ENCODE data around the gene ELMO2. TPM values are rescaled to one million over a fixed set of nuclear protein-coding genes. Genes with fewer than 3 reads are reported as not detected.

ELMO2 gene
- 26.3 TPM for polyA plus RNA-seq (2013)

DNA sequence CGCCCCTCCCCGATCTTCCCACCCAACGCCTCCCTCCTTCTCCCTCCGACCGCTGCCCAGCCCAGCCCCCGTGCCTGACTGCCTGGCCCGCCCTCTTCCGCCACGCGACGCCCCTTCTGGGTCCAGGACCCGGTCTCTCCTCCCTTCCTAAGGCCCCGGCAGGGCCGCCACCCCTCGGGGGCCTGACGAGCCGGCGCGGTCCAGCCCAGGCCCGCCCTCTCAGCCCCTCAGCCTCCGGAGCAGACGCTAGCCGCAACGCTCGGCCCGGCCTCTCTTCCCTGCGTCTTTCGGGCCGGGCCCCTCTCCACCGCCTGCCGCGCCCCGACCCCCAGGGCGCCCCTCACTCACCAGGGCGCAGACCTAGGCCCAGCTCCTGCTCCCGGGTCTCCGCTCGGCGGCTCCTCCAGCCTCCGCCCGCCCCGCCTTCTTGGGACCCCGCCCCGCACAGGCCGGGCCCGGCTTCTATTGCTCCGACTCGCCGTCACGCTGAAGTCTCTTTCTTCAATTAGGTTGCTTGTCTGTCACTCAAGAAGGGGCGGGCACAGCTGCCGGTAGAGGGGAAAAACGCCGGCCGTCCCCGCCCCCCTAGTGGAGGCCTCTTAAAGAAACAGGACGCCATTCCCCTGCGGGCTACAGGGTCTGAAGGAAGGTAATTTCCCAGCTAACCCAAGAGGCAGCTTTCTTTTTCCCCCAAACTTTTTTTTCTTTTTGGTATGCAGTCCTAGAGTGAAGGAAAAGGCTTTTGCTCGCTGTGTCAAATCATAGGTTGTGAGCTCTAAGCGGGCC, at the start of gene ELMO2:
ELMO2 (minus strand) TSS at position 416 of the 786 bp plus-strand sequence. CDS start 12,133 bp downstream, outside the sequence.
- ChIA-PET POLR2A (interaction anchor here (0.5 to 2.7 kb wide), 4 partner anchors 42 to 349 kb away, joined by 3 to 16 read pairs (median 4); no protein-coding TSS in a partner anchor), CTCF (interaction anchor here (0.7 to 1.7 kb wide), 8 partner anchors 9 to 274 kb away, joined by 3 to 5 read pairs (median 4); no protein-coding TSS in a partner anchor)
- Histone ChIP-seq H3K36me3 (ENCODE audit: control insufficient read depth in 4 of 4, insufficient read depth in 4 of 4, low read length in 3 of 4) (no peaks in the 10 kb centered on the region), H3K4me1 (ENCODE audit: control extremely low read depth in 1 of 4, control insufficient read depth in 4 of 4, insufficient read depth in 4 of 4, low read length in 3 of 4) (peaks cover 18 to 50% (median 40%) of the 10 kb centered on the region in 4 experiments), H3K4me3 (ENCODE audit: control insufficient read depth in 1 of 7, extremely low read depth in 1 of 7, insufficient read depth in 4 of 7, low read depth in 2 of 7, low read length in 6 of 7) (peak within 1 kb of the TSS; percentile 81 to 89 (median 86)), H3K9me3 (ENCODE audit: control extremely low read depth in 1 of 5, control insufficient read depth in 4 of 5, insufficient read depth in 2 of 5, low read depth in 1 of 5, low read length in 4 of 5) (no peaks in the 10 kb centered on the region), H3K27me3 (replicated peaks in 2 of 5; ENCODE audit: control insufficient read depth in 4 of 5, insufficient read depth in 5 of 5, low read length in 4 of 5) (no peaks in the 10 kb centered on the region), H3K27ac (ENCODE audit: insufficient read depth in 1 of 2, low read depth in 1 of 2, low read length in 2 of 2, poor library complexity in 1 of 2, severe bottlenecking in 2 of 2) (peak within 1 kb of the TSS; percentile 68 to 84)
- 0% methylated on average over 44 of the region's 60 CpGs for WGBS (ENCODE audit: insufficient coverage)
- peak; percentile 96 to 98 (median 98) for DNase-seq

- Histone ChIP-seq H3K27me3 (replicated peaks in 2 of 5; ENCODE audit: control insufficient read depth in 4 of 5, insufficient read depth in 5 of 5, low read length in 4 of 5) (peaks cover 0 to 7% (median 0%) of the 10 kb centered on the region in 5 experiments), H3K27ac (ENCODE audit: insufficient read depth in 1 of 2, low read depth in 1 of 2, low read length in 2 of 2, poor library complexity in 1 of 2, severe bottlenecking in 2 of 2) (no peak overlapping the region), H3K4me1 (ENCODE audit: control extremely low read depth in 1 of 4, control insufficient read depth in 4 of 4, insufficient read depth in 4 of 4, low read length in 3 of 4) (peaks cover 0 to 17% (median 9%) of the 10 kb centered on the region in 4 experiments), H3K9me3 (ENCODE audit: control extremely low read depth in 1 of 5, control insufficient read depth in 4 of 5, insufficient read depth in 2 of 5, low read depth in 1 of 5, low read length in 4 of 5) (peaks cover 0 to 35% (median 9%) of the 10 kb centered on the region in 5 experiments), H3K36me3 (ENCODE audit: control insufficient read depth in 4 of 4, insufficient read depth in 4 of 4, low read length in 3 of 4) (peaks cover 0 to 2% (median 0%) of the 10 kb centered on the region in 4 experiments), H3K4me3 (ENCODE audit: control insufficient read depth in 1 of 7, extremely low read depth in 1 of 7, insufficient read depth in 4 of 7, low read depth in 2 of 7, low read length in 6 of 7) (no peak overlapping the region)
- WGBS (ENCODE audit: insufficient coverage), result no CpG with 5 or more reads among the region's 2 CpGs
- DNase-seq, result no peak
- CTCF ChIA-PET, result no interaction called here
- POLR2A ChIA-PET, result no interaction called here
These were observed 49.3 kb upstream of the ELMO2 start for GRCh38 chr20:46455729-46456128.

DNA sequence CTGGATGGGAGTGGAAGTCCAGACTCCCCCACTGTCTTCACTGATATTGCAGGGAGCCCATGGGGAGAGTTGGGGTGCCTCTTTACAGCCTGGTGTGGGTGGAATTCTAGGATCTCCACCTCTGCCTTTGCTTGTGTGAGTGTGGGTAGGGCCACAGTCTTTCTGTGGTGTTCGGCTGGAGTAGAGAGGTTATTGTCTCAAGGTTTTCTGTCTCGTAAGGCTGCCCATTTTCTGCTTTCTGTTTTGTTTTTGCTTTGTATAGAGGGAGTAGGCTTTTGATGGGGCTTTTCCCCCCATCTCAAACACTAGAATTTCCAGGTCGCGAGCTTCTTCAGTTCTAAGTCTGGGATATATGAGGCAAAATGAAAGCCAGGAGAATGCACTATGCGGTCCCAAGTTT, 40.4 kb upstream of the ELMO2 start:
- H3K4me1 ChIP-seq (ENCODE audit: control extremely low read depth in 1 of 4, control insufficient read depth in 4 of 4, insufficient read depth in 4 of 4, low read length in 3 of 4), result peaks cover 3 to 19% (median 15%) of the 10 kb centered on the region in 4 experiments
- ChIA-PET CTCF (interaction anchor here (1.4 to 1.6 kb wide), 2 partner anchors 9 to 98 kb away, joined by 4 to 7 read pairs; no protein-coding TSS in a partner anchor), POLR2A (no interaction called here)
- H3K4me3 ChIP-seq (ENCODE audit: control insufficient read depth in 1 of 7, extremely low read depth in 1 of 7, insufficient read depth in 4 of 7, low read depth in 2 of 7, low read length in 6 of 7), result no peak overlapping the region
- no peak for DNase-seq
- H3K36me3 ChIP-seq (ENCODE audit: control insufficient read depth in 4 of 4, insufficient read depth in 4 of 4, low read length in 3 of 4), result no peaks in the 10 kb centered on the region
- peaks cover 0 to 18% (median 7%) of the 10 kb centered on the region in 5 experiments for H3K9me3 ChIP-seq (ENCODE audit: control extremely low read depth in 1 of 5, control insufficient read depth in 4 of 5, insufficient read depth in 2 of 5, low read depth in 1 of 5, low read length in 4 of 5)
- no CpG with 5 or more reads among the region's 5 CpGs for WGBS (ENCODE audit: insufficient coverage)
- peaks cover 0 to 3% (median 0%) of the 10 kb centered on the region in 5 experiments for H3K27me3 ChIP-seq (replicated peaks in 2 of 5; ENCODE audit: control insufficient read depth in 4 of 5, insufficient read depth in 5 of 5, low read length in 4 of 5)
- H3K27ac ChIP-seq (ENCODE audit: insufficient read depth in 1 of 2, low read depth in 1 of 2, low read length in 2 of 2, poor library complexity in 1 of 2, severe bottlenecking in 2 of 2), result no peak overlapping the region

GRCh38 chr20:46439837-46440236, 33.4 kb upstream of the ELMO2 start:
- ChIA-PET POLR2A (no interaction called here), CTCF (interaction anchor here (0.6 to 3.5 kb wide), 5 partner anchors 28 to 307 kb away, joined by 3 to 18 read pairs (median 4); no protein-coding TSS in a partner anchor)
- Histone ChIP-seq H3K27me3 (replicated peaks in 2 of 5; ENCODE audit: control insufficient read depth in 4 of 5, insufficient read depth in 5 of 5, low read length in 4 of 5) (peaks cover 0 to 3% (median 0%) of the 10 kb centered on the region in 5 experiments), H3K9me3 (ENCODE audit: control extremely low read depth in 1 of 5, control insufficient read depth in 4 of 5, insufficient read depth in 2 of 5, low read depth in 1 of 5, low read length in 4 of 5) (peaks cover 0 to 6% (median 1%) of the 10 kb centered on the region in 5 experiments), H3K4me1 (ENCODE audit: control extremely low read depth in 1 of 4, control insufficient read depth in 4 of 4, insufficient read depth in 4 of 4, low read length in 3 of 4) (no peaks in the 10 kb centered on the region), H3K4me3 (ENCODE audit: control insufficient read depth in 1 of 7, extremely low read depth in 1 of 7, insufficient read depth in 4 of 7, low read depth in 2 of 7, low read length in 6 of 7) (no peak overlapping the region), H3K27ac (ENCODE audit: insufficient read depth in 1 of 2, low read depth in 1 of 2, low read length in 2 of 2, poor library complexity in 1 of 2, severe bottlenecking in 2 of 2) (no peak overlapping the region), H3K36me3 (ENCODE audit: control insufficient read depth in 4 of 4, insufficient read depth in 4 of 4, low read length in 3 of 4) (no peaks in the 10 kb centered on the region)
- no peak for DNase-seq
- WGBS (ENCODE audit: insufficient coverage), result 100% methylated on average over 1 of the region's 4 CpGs

DNA sequence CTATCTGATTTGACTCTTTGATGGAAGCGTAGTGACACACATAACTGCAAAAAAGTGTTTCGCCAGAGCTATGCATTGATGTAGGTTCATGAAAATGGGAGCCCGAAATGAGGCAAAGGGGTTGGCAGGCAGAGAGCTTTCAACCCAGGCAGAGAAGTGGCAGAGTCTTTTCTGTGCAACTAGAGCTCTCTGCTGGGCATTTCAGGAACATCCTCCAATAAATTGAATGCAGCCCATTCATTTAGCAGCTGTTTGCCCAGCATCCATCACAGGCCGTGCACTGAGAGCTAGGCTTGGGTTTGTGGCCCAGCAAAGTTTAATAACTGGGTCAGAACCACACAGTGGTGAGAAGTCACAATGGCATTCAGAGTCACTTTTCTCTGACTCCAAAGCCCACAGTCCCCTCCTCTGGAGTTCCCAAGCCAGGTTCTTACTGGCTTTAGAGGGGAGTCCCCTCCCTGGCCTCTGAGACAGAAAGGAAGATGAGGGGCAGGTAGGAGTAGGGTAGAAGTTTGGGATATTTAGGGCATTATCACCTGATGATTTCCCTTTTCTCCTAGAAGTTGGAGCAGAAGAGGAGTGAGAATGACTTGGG, 31.8 kb upstream of the ELMO2 start:
- peak; percentile 54 to 78 (median 70) for DNase-seq
- CTCF ChIA-PET, result interaction anchor here (0.7 to 3.5 kb wide), 17 partner anchors 9 to 343 kb away, joined by 3 to 18 read pairs (median 5); partner anchors contain the start of gene ELMO2

GRCh38 chr20:46435146-46435545, 28.7 kb upstream of the ELMO2 start:
- Histone ChIP-seq H3K4me1 (ENCODE audit: control extremely low read depth in 1 of 4, control insufficient read depth in 4 of 4, insufficient read depth in 4 of 4, low read length in 3 of 4) (no peaks in the 10 kb centered on the region), H3K27me3 (replicated peaks in 2 of 5; ENCODE audit: control insufficient read depth in 4 of 5, insufficient read depth in 5 of 5, low read length in 4 of 5) (peaks cover 0 to 6% (median 0%) of the 10 kb centered on the region in 5 experiments), H3K4me3 (ENCODE audit: control insufficient read depth in 1 of 7, extremely low read depth in 1 of 7, insufficient read depth in 4 of 7, low read depth in 2 of 7, low read length in 6 of 7) (no peak overlapping the region), H3K36me3 (ENCODE audit: control insufficient read depth in 4 of 4, insufficient read depth in 4 of 4, low read length in 3 of 4) (no peaks in the 10 kb centered on the region), H3K9me3 (ENCODE audit: control extremely low read depth in 1 of 5, control insufficient read depth in 4 of 5, insufficient read depth in 2 of 5, low read depth in 1 of 5, low read length in 4 of 5) (no peaks in the 10 kb centered on the region), H3K27ac (ENCODE audit: insufficient read depth in 1 of 2, low read depth in 1 of 2, low read length in 2 of 2, poor library complexity in 1 of 2, severe bottlenecking in 2 of 2) (no peak overlapping the region)
- no peak for DNase-seq
- CTCF ChIA-PET, result interaction anchor here (1.0 to 2.1 kb wide), 2 partner anchors 9 to 129 kb away, joined by 4 to 7 read pairs; no protein-coding TSS in a partner anchor
- POLR2A ChIA-PET, result no interaction called here
- WGBS (ENCODE audit: insufficient coverage), result 96% methylated on average over 4 of the region's 6 CpGs

More for the DNA sequence above, 31.8 kb upstream of the ELMO2 start:
- POLR2A ChIA-PET, result no interaction called here
- H3K27me3 ChIP-seq (replicated peaks in 2 of 5; ENCODE audit: control insufficient read depth in 4 of 5, insufficient read depth in 5 of 5, low read length in 4 of 5), result no peaks in the 10 kb centered on the region
- no peaks in the 10 kb centered on the region for H3K36me3 ChIP-seq (ENCODE audit: control insufficient read depth in 4 of 4, insufficient read depth in 4 of 4, low read length in 3 of 4)
- no peak overlapping the region for H3K27ac ChIP-seq (ENCODE audit: insufficient read depth in 1 of 2, low read depth in 1 of 2, low read length in 2 of 2, poor library complexity in 1 of 2, severe bottlenecking in 2 of 2)
- H3K4me3 ChIP-seq (ENCODE audit: control insufficient read depth in 1 of 7, extremely low read depth in 1 of 7, insufficient read depth in 4 of 7, low read depth in 2 of 7, low read length in 6 of 7), result no peak overlapping the region
- WGBS (ENCODE audit: insufficient coverage), result 79% methylated on average over 4 of the region's 4 CpGs
- H3K9me3 ChIP-seq (ENCODE audit: control extremely low read depth in 1 of 5, control insufficient read depth in 4 of 5, insufficient read depth in 2 of 5, low read depth in 1 of 5, low read length in 4 of 5), result no peaks in the 10 kb centered on the region
- no peaks in the 10 kb centered on the region for H3K4me1 ChIP-seq (ENCODE audit: control extremely low read depth in 1 of 4, control insufficient read depth in 4 of 4, insufficient read depth in 4 of 4, low read length in 3 of 4)

Data from common myeloid progenitor, CD34-positive (primary cell).